ENCODE results near the gene DYNLT2.

Gene DYNLT2

GRCh38 chr6:169692516-169692915 lies 58.9 kb downstream of the DYNLT2 start:
- no peak for DNase-seq

DNA sequence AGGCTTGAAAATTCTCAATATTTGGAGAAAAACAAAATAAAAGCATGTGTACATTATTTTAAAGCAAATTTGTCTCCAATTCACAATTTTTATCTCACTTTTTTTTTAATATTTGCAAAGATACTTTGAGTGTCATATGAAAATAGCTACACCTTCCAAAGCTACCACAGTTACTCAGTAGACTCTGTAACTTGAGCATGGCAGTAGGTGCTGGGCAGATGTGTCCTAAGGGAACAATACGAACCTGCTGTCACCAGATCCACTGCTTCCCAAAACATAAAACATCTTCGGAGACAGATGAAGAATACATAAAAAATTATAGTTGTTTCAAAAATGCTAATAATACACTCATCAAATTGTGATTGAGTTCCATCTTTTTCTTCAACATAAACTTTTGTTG lies 60.1 kb downstream of the DYNLT2 start:
- no peak for DNase-seq

Measured in activated CD4-positive, alpha-beta T cell treated with anti-CD3 and anti-CD28 coated beads, Interleukin-2, amount 50 U/mL, for 1 hour (primary cell).